ENCODE data around the gene ZNF74.
"Not testable (repeated sequence)": the region's sequence is repeated elsewhere in the genome, so short reads cannot be mapped to it uniquely, and the experiment has no call there.

The ZNF74 gene

DNA sequence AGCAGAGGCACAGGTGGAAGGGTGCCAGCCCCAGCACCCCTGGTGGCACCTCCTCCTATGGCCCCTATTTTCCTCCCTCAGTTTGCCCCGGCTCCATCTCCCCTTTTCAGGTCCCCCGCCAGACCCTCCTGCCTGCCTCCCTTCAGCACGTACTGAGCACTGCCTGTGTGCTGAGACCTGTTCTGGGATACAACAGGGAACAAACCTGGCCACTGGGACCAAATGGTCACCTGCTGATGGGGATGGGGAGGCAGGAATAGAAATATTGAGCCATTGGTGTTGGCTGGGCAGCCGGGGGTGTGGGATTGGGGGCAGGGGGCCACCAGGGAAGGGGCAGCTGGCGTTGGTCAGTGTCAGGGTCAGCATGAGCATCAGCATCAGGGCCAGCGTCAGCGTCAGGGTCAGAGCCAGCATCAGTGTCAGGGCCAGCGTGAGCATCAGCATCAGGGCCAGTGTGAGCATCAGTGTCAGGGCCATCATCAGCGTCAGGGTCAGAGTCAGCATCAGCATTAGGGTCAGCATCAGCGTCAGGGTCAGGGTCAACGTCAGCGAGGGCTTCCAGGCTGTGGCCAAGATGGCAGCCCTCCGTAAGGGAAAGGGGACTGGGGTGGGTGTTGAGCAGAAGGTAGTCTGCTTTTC is 7.5 kb downstream of the ZNF74 start:
- DNase-seq, result no peak

DNA sequence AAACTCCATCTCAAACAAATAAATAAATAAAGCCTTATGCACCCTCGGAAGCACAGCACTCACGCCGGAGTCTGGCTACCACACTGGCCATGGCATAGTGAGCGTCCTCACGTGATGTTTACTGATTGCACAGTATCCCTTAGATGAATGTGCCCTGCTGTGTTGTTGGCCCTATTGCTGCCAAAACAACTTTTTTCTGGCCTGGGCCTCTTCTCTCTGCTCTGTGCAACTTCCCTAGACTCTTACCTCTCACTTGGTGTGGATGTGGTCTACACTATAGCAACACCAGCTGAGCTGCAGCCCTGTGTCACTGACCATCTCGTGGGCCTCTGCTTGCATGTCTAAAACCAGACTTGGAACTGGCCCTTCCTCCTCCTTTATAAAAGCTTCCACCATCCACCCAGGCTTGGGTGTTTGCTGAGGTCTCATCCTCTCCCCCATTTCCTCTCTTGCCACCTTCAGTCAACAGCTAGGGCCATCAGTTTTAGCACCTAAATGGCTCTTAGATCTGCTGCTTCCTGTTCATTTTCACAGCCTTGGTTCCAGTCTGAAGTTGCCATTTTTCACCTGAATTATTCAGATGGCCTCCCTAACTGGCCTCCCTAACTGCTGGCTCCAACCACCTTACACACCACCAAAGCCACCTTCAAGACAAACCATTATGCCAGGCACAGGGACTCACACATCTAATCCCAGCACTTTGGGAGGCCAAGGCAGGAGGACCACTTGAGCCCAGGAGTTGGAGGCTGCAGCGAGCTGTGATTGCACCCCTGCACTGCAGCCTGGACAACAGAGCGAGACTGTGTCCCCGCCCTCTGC is 9.2 kb downstream of the ZNF74 start:
- DNase-seq, result no peak

DNA sequence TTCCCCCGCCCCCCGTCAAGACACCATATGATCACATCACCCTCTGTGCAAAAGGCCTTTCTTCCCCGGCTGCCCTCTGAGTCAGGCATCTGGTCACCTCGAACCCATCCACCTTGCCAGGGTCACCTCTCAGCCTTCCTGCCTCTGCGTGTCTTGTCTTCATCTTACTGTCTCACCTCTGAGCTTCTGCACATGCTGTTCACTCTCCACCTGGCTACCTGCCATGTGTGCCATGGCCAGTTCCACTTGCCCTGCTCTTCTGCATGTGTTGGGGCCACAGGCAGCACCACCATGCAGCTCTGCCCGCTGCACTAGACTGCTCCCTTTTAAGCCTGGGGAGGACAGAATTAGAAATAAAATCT is 9.8 kb downstream of the ZNF74 start:
- no peak for DNase-seq

DNA sequence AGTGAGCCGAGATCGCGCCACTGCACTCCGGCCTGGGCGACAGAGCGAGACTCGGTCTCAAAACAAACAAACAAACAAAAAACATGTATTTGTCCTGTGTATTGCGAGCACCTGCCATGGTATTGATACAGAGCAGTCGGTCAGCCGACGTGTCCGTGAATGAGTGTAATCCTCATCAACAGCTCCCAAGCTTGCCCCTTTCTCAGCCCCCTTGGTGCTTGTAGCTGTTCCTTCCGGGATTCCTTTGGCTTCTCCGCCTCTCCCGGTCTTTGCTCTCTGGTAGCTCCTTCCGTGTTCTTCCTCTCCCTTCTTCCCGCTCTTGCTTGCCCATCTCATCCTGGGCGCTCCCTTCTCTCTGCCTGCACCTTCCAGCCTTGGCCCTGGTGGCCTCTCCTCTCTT is 10.9 kb downstream of the ZNF74 start:
- no peak for DNase-seq

DNA sequence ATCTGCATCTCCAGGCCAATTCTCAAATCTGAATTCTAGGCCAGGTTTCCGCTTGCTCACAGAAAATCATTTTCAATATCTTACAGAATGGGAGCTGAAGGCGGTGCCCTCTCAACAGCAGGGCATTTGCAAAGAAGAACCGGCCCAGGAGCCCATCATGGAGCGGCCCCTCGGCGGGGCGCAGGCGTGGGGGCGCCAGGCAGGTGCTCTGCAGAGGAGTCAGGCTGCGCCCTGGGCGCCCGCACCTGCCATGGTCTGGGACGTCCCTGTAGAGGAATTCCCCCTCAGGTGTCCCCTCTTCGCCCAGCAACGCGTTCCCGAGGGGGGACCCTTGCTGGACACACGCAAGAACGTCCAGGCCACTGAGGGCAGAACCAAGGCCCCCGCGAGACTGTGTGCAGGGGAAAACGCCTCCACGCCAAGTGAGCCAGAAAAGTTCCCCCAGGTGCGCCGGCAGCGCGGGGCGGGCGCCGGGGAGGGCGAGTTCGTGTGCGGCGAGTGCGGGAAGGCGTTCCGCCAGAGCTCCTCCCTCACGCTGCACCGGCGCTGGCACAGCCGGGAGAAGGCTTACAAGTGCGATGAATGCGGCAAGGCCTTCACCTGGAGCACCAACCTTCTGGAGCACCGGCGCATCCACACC is 11.5 kb downstream of the ZNF74 start:
- no peak for DNase-seq

DNA sequence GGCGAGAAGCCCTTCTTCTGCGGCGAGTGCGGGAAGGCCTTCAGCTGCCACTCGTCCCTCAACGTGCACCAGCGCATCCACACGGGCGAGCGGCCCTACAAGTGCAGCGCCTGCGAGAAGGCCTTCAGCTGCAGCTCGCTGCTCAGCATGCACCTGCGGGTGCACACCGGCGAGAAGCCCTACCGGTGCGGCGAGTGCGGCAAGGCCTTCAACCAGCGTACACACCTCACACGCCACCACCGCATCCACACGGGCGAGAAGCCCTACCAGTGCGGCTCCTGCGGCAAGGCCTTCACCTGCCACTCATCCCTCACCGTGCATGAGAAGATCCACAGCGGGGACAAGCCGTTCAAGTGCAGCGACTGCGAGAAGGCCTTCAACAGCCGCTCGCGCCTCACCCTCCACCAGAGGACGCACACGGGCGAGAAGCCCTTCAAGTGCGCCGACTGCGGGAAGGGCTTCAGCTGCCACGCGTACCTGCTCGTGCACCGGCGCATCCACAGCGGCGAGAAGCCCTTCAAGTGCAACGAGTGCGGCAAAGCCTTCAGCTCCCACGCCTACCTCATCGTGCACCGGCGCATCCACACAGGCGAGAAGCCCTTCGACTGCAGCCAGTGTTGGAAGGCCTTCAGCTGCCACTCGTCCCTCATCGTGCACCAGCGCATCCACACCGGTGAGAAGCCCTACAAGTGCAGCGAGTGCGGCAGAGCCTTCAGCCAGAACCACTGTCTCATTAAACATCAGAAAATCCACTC is 12.2 kb downstream of the ZNF74 start:
- no peak for DNase-seq

DNA sequence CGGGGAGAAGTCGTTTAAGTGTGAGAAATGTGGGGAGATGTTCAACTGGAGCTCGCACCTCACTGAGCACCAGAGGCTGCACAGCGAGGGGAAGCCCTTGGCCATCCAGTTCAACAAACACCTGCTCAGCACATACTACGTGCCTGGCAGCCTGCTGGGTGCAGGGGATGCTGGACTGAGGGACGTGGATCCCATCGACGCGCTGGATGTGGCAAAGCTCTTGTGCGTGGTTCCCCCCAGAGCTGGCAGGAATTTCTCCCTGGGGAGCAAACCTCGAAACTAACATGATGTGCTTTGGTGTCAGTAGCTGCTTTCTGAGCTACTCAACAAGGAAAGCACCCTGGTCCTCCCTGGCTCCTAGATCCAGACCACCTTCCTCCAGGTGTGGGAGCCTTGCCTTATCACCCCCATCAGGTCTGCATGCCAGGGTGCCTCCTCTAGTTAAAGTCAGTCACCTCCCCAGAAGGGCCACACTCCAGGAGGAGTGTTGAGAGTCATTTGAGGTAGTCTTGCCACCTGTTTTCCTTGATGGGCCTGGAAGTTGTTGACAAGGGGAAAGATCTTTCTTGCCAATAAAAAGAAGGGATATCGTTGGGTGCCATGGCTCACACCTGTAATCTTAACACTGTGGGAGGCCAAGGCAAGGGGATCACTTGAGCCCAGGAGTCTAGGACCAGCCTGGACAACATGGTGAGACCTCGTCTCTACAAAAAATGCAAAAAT is 12.9 kb downstream of the ZNF74 start:
- DNase-seq, result no peak

DNA sequence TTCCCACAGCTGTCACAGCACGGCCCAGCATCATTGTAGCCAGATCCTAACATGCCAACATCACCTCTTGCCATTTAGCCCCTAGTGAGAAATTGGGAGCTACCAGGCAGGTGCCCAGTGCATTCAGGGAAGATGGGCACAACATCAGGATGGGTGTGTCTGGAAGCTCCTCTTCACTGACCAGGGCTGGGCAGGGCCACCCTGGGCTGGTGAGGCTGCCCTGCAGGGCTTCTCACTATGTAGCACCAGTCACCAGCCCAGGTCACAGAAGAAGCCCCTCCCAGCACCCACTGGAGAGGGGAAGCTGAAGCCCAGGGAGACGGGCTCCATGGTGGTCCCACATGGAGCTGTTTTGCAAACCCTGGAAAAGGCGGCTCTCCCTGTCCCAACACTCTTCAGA is 13.9 kb downstream of the ZNF74 start:
- DNase-seq, result no peak

DNA sequence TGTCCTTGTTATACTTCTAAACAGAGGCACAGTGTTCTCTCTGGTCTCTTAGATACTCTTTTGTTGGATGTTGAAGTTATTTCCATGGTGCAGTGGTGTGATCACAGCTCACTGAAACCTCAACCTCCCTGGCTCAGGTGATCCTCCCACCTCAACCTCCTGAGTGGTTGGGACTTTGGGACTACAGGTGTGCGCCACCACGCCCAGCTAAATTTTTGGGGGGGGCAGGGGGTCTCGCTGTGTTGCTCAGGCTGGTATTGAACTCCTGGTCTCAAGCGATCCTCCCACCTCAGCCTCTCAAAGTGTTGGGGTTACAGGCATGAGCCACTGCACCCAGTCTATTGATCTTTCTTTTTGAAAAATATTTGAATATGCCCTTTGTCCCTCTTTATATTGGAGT is 14.9 kb downstream of the ZNF74 start:
- DNase-seq, result no peak

DNA sequence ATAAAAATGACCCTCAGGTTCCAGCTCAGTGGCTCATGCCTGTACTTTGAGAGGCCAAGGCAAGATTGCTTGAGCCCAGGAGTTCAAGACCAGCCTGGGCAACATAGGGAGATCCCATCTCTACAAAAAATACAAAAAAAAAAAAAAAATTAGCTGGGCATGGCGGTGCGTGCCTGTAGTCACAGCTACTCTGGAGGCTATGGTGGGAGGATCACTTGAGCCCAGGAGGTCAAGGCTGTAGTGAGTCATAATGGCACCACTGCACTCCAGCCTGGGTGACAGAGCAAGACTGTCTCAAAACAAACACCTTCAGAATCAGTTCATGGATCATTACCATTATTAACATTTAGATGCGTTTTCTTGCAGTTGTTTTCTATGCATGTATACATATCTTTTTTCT is 15.4 kb downstream of the ZNF74 start:
- DNase-seq, result not testable (repeated sequence)

DNA sequence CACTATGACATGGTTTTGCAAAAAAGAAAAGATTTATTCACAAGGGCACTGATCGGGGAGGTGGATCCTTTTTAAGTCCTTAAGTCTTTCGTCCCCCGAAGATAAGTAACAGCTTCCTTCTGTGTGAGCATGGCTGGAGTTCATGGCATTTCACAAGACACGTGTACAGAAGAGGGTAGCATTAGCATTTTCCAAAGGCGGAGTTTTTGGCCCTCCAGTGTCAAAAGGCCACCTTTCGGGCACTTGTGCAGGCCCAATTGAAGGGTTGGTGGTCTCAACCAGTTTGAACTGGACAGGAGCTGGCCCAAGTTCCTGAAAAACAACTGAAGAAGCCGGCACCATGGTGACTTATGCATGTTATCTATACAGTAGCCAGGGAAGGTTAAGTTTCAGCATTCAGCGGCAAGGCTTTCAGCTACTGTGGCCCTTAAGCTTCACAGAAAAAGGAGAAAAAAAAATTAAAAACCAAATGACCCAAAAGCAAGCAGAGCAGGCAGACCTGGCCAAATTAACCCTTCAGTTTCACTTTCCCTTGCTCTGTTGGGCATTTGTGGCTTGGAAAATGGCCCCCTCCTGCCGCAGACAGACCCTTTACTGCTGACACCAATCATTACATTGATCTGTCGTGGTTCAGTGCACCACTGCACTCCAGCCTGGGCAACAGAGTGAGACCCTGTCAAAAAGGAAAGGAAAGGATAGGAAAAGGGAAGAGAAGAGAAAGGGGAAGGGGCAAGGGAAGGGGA is 18.7 kb downstream of the ZNF74 start:
- DNase-seq, result no peak

DNA sequence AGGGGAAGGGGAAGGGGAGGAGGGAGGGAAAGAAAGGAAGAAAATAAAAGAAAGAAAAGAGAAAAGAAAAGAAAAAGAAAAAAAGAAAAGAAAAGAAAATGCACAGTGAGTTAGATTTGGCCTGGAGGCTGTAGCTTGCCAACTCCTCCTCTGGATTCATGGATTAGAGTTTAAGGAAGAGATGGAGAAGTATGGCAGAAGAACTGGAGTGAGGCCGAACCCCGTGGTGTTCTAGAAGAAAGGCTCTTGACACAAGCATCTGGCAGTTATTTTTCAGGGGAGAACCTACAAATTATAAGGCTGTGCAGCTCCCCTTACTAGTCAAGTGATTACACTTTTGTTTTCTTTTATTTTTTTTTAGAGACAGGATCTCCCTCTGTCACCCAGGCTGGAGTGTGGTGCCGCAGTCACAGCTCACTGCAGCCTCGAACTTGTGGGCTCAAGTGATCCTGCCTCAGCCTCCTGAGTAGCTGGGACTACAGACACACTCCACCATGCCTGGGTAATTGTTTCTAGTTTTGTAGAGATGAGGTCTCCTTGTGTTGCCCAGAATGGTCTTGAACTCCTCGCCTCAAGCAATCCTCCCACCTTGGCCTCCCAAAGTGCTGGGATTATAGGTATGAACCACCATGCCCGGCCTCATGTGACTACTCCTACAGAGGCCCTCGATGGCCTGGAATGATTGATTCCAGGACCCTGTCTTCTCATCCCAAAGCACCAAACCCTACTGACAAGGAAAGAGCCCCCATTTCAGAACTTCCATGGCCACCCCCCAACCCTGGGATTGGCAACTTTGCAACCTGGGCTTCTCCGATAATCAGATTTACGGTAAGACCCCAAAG is 19.5 kb downstream of the ZNF74 start:
- DNase-seq, result no peak

DNA sequence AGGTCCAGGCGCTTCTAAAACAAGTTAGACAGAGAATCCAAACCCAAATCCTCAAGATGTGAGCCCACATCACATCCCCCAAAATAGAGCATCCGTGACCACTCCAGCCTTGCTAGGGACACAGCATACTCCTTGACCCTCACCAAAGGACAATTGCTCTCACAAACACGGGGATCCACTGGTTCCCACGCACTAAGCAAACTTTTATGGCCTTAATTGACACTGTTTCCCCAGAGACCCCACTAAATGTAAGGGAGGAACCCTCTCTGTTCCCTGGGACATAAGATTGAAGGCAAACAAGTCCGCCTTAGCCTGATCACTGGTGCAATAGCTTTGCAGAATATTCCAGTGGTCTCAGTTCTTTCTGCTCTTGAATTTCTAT is 20.1 kb downstream of the ZNF74 start:
- no peak for DNase-seq

DNA sequence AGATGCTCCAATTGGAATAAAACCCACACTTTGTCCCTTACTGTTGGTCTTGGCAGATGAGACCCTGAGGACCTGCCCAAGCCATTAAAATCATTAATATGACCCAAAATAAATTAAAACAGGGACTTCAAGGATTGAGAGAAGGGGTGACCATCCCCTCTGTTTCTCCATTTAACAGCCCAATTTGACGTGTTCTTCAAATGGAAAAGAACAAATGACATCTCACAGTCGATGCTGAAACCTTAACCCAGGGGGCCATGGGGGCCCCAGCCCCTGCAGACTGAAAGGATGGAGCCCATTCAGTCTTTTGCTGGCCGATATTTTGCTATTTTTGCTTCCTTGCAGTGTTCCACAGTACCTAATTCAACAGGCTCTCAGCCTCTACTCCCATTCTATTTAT is 20.5 kb downstream of the ZNF74 start:
- no peak for DNase-seq

DNA sequence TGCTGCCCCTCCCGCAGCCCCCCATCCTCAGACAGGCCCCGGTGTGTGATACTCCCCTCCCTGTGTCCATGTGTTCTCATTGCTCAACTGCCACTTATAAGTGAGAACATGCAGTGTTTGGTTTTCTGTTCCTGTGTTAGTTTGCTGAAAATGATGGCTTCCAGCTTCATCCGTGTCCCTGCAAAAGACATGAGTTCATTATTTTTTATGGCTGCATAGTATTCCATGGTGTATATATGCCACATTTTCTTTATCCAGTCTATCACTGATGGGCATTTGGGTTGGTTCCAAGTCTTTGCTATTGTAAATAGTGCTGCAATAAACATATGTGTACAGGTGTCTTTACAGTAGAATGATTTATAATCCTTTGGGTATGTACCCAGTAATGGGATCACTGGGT is 21.3 kb downstream of the ZNF74 start:
- not testable (repeated sequence) for DNase-seq

DNA sequence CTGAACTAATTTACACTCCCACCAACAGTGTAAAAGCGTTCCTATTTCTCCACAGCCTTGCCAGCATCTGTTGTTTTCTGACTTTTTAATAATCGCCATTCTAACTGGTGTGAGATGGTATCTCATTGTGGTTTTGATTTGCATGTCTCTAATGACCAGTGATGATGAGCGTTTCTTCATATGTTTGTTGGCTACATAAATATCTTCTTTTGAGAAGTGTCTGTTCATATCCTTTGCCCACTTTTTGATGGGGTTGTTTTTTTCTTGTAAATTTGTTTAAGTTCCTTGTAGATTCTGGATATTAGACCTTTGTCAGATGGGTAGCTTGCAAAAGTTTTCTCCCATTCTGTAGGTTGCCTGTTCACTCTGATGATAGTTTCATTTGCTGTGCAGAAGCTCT is 21.7 kb downstream of the ZNF74 start:
- DNase-seq, result not testable (repeated sequence)

DNA sequence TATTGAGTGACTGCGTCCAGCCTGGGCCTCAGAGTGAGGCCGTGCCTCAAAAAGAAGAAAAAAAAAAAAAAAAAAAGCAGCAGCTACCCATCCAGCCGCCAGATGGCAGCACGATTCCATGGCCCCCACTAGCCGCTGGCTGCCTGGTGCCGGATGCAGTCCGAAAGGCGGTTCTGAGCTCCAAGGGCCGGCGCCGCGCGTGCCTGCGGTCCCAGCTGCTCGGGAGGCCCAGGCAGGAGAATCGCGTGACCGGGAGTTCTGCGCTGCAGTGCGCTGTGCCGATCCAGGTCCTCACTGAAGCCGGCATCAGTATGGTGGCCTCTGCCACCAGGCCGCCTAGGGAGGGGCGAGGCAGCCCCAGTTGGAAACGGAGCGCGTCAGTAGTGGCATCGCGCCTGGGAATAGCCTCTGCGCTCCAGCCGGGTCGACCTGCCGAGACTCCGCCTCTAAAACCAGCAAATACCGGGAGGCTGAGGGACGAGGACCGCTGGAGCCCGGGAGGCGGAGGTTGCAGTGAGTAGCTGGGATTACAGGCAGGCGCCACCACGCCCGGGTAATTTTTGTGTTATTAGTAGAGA is 24.3 kb downstream of the ZNF74 start:
- DNase-seq, result peak; percentile 78

DNA sequence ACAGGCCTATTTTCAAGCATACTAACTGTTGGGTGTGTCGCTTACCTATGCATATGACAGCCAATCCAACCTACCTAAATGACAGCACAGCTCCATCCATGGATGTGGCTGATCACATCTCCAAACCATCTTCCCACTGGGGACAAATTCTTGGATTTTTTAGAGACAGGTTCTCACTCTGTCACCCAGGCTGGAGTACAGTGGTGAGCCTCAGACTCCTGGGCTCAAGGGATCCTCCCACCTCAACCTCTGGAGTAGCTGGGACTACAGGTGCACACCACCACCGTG is 25.7 kb downstream of the ZNF74 start:
- no peak for DNase-seq

DNA sequence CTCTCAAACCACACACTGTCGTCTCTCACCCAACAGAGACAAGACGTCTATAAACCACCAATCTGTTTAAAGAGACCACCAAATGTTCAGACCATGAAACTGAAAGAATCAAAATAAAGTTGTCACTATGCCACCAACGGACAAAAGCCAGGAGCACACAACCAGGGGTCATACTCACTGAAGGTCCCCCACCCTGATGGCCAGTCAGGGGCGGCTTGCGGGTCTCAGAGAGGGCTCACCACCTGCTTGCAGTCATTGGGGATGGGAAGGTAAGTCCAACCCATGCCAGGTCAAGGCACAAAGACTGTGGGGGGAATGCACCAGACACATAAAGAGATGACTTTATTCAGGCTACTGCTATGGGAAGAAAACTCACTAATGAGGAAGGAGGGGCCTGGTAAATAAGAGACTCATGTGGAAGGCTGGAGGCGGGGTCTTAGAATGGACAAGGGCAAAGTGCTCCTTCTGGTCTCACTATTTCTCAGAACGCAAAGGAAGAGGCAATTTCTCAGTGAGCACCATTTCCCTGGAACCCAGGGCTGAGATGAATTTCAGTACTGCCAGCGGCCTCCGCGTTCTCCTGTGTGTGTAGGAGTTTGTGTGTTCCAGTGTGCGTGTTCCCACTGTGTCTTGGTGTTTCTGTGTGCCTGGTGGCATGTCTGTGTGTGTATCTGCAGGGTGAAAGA is 26.3 kb downstream of the ZNF74 start:
- no peak for DNase-seq

DNA sequence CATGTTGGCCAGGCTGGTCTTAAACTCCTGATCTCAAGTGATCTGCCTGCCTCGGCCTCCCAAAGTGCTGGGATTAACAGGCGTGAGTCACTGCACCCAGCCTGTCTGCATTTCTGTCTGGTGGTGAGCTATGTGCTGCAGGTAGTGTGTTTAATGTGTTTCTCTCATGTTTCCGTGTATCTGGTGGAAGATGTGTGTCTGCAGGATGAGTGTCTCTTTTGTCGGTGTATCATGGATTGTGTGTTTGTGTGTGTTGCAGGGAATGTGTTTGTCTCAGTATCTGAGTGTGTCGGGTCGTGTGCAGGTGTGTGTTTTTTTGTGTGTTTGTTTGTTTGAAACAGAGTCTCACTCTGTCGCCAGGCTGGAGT is 27.5 kb downstream of the ZNF74 start:
- DNase-seq, result no peak
